ENCODE measurements around the gene KRT4.

KRT4 gene

DNA sequence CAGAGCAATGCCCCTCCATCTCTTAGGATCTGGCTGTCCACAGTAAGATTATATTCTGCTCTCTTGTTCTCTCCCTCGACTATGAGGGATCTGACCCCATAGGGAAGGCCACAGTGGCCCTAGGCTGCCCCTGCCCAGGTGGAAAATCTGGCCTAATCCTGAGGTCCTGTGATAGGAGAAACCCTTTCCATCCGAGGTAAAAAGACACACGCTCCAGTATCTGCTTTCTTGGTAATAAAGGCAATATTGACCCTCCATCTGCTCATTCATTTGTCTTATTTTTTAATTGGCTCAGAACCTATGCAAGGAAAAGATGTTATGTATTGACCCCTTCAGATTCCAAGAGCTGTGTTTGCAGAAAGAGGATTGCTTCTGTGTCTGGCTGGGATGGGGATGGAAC lies 46.5 kb downstream of the KRT4 start:
- DNase-seq, result no peak

DNA sequence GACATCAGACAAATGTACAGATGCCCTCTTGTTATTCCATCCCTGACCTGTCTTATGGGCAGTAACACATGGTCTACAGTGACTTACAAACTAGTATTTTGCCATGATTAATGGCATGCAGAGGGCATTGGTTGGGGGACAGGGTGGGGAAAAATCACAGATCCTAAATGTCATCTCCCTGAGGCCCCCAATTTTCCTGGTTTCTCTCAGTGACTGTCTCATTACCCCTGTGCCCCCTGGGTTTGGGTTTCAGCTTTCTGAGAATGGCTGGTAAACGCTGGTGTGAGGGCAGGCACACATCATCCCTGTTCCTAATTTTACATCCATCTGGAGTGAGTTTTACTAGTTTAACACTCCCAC lies 46.9 kb downstream of the KRT4 start:
- no peak for DNase-seq
- TF ChIP-seq GATA1 (IDR thresholded peaks at IDR 0.05; ENCODE audit: low read depth, low read length), result no peak

More for the DNA sequence above, 46.5 kb downstream of the KRT4 start:
- TF ChIP-seq GATA1 (IDR thresholded peaks at IDR 0.05; ENCODE audit: low read depth, low read length), result no peak
- no peak for TF ChIP-seq POLR2A (IDR thresholded peaks at IDR 0.05; ENCODE audit: low read length)

DNA sequence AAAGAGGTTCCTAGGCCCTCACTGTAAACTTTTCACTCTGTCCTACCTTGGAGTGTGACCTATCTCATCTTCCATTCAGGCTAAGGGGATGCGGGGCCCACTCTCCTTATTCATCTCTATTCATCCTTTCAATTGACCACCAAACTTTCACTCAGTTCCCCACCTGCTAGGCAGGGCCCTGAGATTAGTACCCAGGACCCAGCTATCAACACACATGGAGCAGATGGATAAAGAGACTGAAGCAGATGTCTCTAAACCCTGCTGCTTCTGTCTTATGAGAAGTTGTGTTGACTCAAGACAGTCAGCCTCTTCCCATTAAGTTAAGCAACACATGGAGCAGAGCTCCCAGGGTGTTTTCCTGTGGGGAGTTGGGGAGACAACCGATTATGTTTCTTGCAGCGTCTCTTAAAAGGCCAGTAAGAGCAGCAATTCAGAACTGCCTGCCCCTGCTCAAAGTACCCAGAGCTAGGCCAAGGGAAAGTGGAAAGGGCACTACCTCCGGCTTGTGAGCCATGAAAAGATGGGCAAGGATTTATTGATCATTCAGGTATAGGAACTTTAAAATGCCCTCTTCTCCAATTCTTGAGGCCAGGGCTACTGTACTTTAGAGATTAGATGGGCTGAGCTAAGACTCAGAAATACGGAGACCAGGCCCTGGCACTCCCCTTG lies 47.4 kb downstream of the KRT4 start:
- TF ChIP-seq GATA1 (IDR thresholded peaks at IDR 0.05; ENCODE audit: low read depth, low read length) (no peak), POLR2A (IDR thresholded peaks at IDR 0.05; ENCODE audit: low read length) (no peak)
- DNase-seq, result no peak

DNA sequence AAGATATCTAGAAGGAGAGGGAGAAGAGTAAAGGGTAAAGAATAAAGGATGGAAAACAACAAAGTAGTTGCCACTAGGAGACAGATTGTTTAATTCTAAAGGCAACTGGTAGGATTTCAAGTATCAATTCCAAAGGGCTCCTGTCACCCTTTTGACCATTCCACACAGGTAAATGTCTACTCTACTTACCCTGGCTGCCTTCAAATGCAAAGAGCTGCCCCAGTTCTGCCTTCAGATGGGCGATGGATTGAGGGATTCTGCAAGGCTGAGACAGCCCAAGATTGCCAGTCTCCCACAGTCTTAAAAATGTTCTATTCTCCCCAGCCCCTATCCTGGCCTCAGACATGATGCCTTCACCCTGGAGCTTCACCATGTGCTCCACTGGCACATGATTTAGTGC lies 48.2 kb downstream of the KRT4 start:
- DNase-seq, result no peak
- no peak for TF ChIP-seq POLR2A (IDR thresholded peaks at IDR 0.05; ENCODE audit: low read length)
- no peak for TF ChIP-seq GATA1 (IDR thresholded peaks at IDR 0.05; ENCODE audit: low read depth, low read length)

DNA sequence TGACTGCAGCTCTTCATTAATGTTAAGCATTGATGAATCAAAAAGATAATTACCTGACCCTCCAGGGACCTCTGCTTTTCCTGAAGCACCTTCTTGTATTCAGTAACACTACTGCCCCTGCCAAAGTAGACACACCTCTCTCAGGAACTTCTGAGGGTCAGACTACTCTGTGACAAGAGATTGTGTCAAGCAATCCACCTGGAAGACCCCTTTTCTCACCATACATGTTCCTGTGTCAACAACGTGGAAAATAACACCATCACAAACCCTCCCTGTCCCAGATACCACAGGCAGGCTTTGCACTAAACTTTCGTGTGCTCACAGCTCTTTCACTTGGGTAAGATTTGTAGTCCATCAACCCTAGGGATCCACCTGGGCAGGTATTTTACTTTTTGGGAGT lies 49.9 kb downstream of the KRT4 start:
- DNase-seq, result no peak
- no peak for TF ChIP-seq POLR2A (IDR thresholded peaks at IDR 0.05; ENCODE audit: low read length)
- no peak for TF ChIP-seq GATA1 (IDR thresholded peaks at IDR 0.05; ENCODE audit: low read depth, low read length)

DNA sequence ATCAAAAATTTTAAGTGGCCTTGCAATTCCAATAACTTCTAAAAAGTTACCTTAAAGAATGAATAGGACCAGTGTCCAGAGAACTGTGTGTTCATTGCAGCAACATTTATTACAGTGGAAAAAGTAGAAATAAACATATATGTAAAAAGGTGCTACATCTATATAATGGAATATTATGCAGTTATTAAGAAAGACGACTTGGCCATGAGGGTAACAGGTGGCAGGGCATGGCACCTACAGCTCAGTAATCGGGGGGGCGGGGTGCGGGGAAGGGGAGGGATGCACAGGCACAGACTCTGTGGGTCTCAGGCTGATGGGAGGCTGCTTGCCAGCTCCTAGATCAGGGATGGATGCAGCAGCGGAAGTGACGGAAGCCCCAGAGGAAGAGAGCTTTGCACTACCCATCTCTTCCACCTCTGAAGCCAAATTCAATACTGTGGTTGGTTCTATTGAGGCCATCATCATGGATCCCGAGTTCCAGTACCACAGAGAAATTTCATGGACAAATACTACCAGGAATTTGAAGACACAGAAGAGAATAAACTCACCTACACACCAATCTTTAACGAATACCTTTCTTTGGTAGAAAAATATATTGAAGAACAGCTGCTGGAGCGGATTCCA lies 50.8 kb downstream of the KRT4 start:
- no peak for DNase-seq
- TF ChIP-seq POLR2A (IDR thresholded peaks at IDR 0.05; ENCODE audit: low read length) (no peak), GATA1 (IDR thresholded peaks at IDR 0.05; ENCODE audit: low read depth, low read length) (no peak)

DNA sequence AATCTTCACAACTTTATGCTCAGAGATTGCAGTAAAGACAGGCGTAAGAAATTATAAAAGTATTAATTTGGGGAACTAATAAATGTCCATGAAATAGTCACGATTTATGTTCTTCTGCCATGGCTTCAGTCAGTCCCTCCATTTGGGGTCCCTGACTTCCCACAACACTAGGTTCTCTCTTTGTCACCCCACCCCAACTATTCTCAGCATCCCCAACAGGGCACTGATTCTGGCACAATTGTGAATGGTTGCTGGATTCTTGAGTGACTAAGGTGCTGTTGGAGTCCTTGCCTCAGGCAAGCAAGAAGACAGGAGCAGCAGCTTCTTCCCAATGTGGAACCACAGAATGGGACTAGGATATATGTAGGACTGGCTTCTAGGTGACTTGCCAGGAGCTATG lies 52.1 kb downstream of the KRT4 start:
- TF ChIP-seq GATA1 (IDR thresholded peaks at IDR 0.05; ENCODE audit: low read depth, low read length), result no peak
- no peak for TF ChIP-seq POLR2A (IDR thresholded peaks at IDR 0.05; ENCODE audit: low read length)
- DNase-seq, result no peak

DNA sequence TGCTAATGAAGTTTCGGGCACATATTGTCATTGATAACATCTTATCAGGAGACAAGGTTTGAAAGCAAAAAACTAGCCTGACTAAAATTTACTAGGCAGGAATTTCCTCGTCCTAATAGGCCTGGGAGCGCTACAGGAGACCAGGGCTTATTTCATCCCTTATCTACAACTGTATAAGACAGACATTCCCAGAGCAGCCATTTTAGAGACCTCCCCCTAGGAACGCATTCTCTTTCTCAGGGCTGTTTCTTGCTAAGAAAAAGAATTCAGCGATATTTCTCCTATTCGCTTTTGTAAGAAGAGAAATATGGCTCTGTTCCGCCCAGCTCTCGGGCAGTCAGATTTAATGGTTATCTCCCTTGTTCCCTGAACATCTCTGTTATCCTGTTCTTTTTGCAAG lies 52.7 kb downstream of the KRT4 start:
- peak in 1 of 2 experiments; percentile 16 for DNase-seq

DNA sequence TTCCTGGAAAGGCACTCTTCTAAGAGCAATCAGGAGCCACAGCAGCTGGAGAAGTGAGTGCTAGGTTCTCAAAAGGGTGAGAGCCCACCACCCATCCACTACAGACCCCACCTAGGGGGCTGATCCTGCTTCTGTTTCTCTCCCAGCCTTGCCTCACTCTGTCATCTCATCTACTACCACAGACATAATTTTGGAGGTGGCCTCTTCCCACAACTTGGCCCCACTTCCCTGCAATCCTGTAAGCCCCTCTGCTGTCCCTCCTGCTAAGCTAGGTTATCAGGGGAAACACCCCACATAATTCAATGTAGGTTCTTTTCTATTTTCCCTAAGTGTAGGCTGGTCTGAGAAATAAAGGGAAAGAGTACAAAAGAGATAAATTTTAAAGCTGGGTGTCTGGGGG lies 53.3 kb downstream of the KRT4 start:
- TF ChIP-seq POLR2A (IDR thresholded peaks at IDR 0.05; ENCODE audit: low read length), result no peak
- TF ChIP-seq GATA1 (IDR thresholded peaks at IDR 0.05; ENCODE audit: low read depth, low read length), result no peak
- DNase-seq, result no peak

DNA sequence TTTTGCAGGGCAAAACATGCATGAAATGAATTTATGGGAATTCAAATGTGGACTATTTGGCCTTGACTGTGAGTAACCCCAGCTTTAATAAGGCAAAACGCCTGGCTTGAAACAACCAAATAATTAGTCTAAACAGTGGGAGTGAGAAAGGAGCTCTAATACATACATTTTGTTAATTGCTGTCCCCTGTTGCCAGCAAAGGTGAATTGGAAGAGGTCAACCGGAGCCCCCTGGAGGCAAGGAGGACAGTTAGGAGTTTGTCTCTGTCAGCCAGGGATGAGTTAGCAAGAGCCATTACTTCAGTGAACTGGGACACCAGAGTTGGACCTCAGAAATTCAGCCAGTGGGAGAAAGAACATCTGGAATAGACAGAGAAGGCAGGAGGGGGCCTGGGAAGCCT lies 54.2 kb downstream of the KRT4 start:
- TF ChIP-seq POLR2A (IDR thresholded peaks at IDR 0.05; ENCODE audit: low read length) (no peak), GATA1 (IDR thresholded peaks at IDR 0.05; ENCODE audit: low read depth, low read length) (no peak)
- peak; percentile 13 to 34 for DNase-seq

DNA sequence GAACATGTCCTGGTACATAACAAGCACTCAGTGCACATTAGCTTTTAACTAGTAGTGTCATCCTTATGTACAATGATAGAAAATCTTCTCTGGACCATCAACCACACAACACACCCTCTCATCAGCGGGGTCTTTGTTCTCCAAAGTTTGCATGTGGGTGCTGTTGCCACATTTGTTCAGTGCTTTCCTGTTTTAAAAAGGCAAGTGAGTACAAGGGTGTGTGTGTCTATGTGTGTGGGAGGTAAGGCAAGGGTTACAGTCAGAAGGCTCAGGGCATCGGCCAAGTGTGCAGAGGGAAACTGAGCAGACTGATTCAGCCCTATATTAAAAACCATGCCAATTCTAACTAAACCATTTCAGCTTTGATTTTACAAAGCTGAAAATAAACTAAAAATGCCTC lies 54.7 kb downstream of the KRT4 start:
- no peak for DNase-seq
- TF ChIP-seq POLR2A (IDR thresholded peaks at IDR 0.05; ENCODE audit: low read length) (no peak), GATA1 (IDR thresholded peaks at IDR 0.05; ENCODE audit: low read depth, low read length) (no peak)

DNA sequence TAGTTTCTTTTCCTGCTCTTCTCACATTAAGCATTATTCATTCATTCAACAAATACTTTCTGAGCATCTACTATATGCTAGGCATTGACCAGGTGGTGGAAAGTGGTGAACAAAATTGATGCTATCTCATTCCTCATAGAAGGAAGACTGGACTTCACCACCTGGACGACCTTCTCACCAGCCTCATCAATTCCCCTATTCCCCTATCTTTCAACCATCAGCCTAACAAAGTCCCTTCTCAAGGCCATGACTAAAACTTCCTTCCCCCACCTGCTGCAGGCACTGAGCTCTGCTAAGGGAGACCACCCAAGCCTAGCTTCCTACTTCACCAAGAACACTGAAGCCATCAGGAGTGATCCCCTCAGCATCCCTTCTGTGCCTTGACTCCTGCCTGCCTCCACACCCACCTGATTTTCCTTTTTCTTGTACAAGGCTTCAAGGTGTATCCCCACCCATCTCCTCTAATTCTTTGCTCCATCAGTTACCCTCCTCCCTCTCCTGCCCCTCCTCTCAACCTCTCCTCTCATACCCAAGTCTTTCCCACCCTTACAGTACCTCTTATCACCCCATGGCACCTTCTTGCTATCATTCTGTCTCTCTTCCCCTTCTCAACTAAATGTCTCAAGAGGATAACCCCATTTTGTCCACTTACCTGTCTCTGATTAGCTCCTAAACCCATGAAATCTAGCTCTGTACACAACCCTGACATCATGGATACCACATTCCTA lies 56.3 kb downstream of the KRT4 start:
- no peak for TF ChIP-seq POLR2A (IDR thresholded peaks at IDR 0.05; ENCODE audit: low read length)
- TF ChIP-seq GATA1 (IDR thresholded peaks at IDR 0.05; ENCODE audit: low read depth, low read length), result no peak
- DNase-seq, result no peak

All from erythroblast (primary cell).